Smooth muscle cell (in vitro differentiated cells): ENCODE measurements around the gene TMEM131. TPM values are rescaled to one million over a fixed set of nuclear protein-coding genes. Genes with fewer than 3 reads are reported as not detected.

ENCODE experiments used
- DNase-seq: peaks from one replicate; lab custom pipeline; 2025; ENCODE audit not compliant: unreplicated experiment; lab: John Stamatoyannopoulos, UW
- H2AFZ ChIP-seq: fragments of 200-600 bp; sonication (generic); 2 replicates; pipeline ENCODE4 v1.6.0; 2016; ENCODE audit warnings: antibody characterized with exemption, low read depth, mild to moderate bottlenecking
- H3F3A ChIP-seq: fragments of 200-600 bp; sonication (generic); 2 replicates; pipeline ENCODE4 v1.6.0; 2017; ENCODE audit warnings: antibody characterized with exemption, low read depth
- H3K27ac ChIP-seq: fragments of 200-600 bp; sonication (generic); 2 replicates; pipeline ENCODE4 v1.5.1; 2016; ENCODE audit warnings: low read depth, mild to moderate bottlenecking
- H3K27me3 ChIP-seq: fragments of 200-600 bp; sonication (generic); 2 replicates; pipeline ENCODE4 v1.6.1; 2016; ENCODE audit warnings: low read depth, mild to moderate bottlenecking
- H3K36me3 ChIP-seq: fragments of 200-600 bp; sonication (generic); 2 replicates; pipeline ENCODE4 v1.5.1; 2016; ENCODE audit warnings: low read depth
- H3K4me1 ChIP-seq: fragments of 200-600 bp; sonication (generic); 2 replicates; pipeline ENCODE4 v1.5.1; 2016; ENCODE audit warnings: low read depth
- H3K4me2 ChIP-seq: fragments of 200-600 bp; sonication (generic); 2 replicates; pipeline ENCODE4 v1.6.0; 2016; ENCODE audit warnings: mild to moderate bottlenecking
- H3K4me3 ChIP-seq: fragments of 200-600 bp; sonication (generic); 2 replicates; pipeline ENCODE4 v1.5.1; 2016; ENCODE audit warnings: mild to moderate bottlenecking
- H3K79me2 ChIP-seq: fragments of 200-600 bp; sonication (generic); 2 replicates; pipeline ENCODE4 v1.6.0; 2016; ENCODE audit warnings: low read depth, mild to moderate bottlenecking
- H3K9ac ChIP-seq: fragments of 200-600 bp; sonication (generic); 2 replicates; pipeline ENCODE4 v1.6.0; 2016; ENCODE audit warnings: low read depth
- H3K9me3 ChIP-seq: fragments of 200-600 bp; sonication (generic); replicated peaks from 2 replicates; pipeline ENCODE4 v1.5.1; 2016; ENCODE audit warnings: low read depth
- H4K20me1 ChIP-seq: fragments of 200-600 bp; sonication (generic); 2 replicates; pipeline ENCODE4 v1.6.0; 2016; ENCODE audit warnings: low read depth
- CTCF ChIP-seq: fragments of 200-600 bp; sonication (generic); IDR thresholded peaks from 2 replicates; pipeline ENCODE4 v1.5.1; 2017; ENCODE audit warnings: borderline replicate concordance, mild to moderate bottlenecking, antibody characterized with exemption; ENCODE audit not compliant: insufficient read depth, poor library complexity, severe bottlenecking
- WGBS: methylation state at CpG from one replicate; pipeline ENCODE4 v1.1.7; 2016; ENCODE audit warnings: low lambda C conversion rate; 5-methylcytosine and 5-hydroxymethylcytosine counted together
- polyA plus RNA-seq: library from polyadenylated mRNA; unstranded; fragments of >200 nt; fragmentation: Nextera tagmentation; extraction: Ambion mirVana; gene quantifications from 2 replicates; pipeline ENCODE4 v1.2.1, GENCODE V29; 2016
- total RNA-seq: library from RNA; depleted of rRNA; stranded (reverse); fragments of >200 nt; gene quantifications from 2 replicates; pipeline ENCODE4 v1.2.3, GENCODE V29; 2014

The TMEM131 gene
- total and polyA plus RNA-seq, 2 experiments from 2014 or later, result 16.7 to 32.3 TPM

GRCh38 chr2:97727296-97727695 lies 268.5 kb downstream of the TMEM131 start:
- DNase-seq, result no peak
- Histone ChIP-seq H4K20me1 (no peaks in the 10 kb centered on the region), H3K36me3 (no peaks in the 10 kb centered on the region), H3K9ac (no peak overlapping the region), H3K79me2 (no peaks in the 10 kb centered on the region), H3K4me2 (no peak overlapping the region), H3F3A (no peaks in the 10 kb centered on the region), H3K27ac (no peak overlapping the region), H3K27me3 (no peaks in the 10 kb centered on the region), H2AFZ (no peak overlapping the region), H3K4me1 (no peaks in the 10 kb centered on the region), H3K4me3 (no peak overlapping the region), H3K9me3 (no peaks in the 10 kb centered on the region)
- 95% methylated on average over 7 of the region's 7 CpGs for WGBS
- TF ChIP-seq CTCF, result no peak

- no peak overlapping the region for H3K4me3 ChIP-seq
- no peaks in the 10 kb centered on the region for H3K9me3 ChIP-seq
- no peaks in the 10 kb centered on the region for H3K4me1 ChIP-seq
- H2AFZ ChIP-seq, result no peak overlapping the region
- H3F3A ChIP-seq, result no peaks in the 10 kb centered on the region
- no peak for DNase-seq
- H4K20me1 ChIP-seq, result no peaks in the 10 kb centered on the region
- no peak overlapping the region for H3K4me2 ChIP-seq
- H3K36me3 ChIP-seq, result no peaks in the 10 kb centered on the region
- no peak for TF ChIP-seq CTCF
- no peaks in the 10 kb centered on the region for H3K27me3 ChIP-seq
- H3K79me2 ChIP-seq, result no peaks in the 10 kb centered on the region
- 86% methylated on average over 4 of the region's 4 CpGs for WGBS
- H3K9ac ChIP-seq, result no peak overlapping the region
- no peak overlapping the region for H3K27ac ChIP-seq
These were observed 269.3 kb downstream of the TMEM131 start for GRCh38 chr2:97726261-97727064.

- H3K79me2 ChIP-seq, result no peaks in the 10 kb centered on the region
These were observed 270.6 kb downstream of the TMEM131 start for GRCh38 chr2:97724946-97725688.

More at GRCh38 chr2:97724946-97725688, 270.6 kb downstream of the TMEM131 start:
- Histone ChIP-seq H3K9ac (no peak overlapping the region), H3F3A (no peaks in the 10 kb centered on the region), H4K20me1 (no peaks in the 10 kb centered on the region), H3K36me3 (no peaks in the 10 kb centered on the region), H3K4me1 (no peaks in the 10 kb centered on the region), H3K27ac (no peak overlapping the region), H3K27me3 (no peaks in the 10 kb centered on the region), H3K4me3 (no peak overlapping the region), H2AFZ (no peak overlapping the region), H3K9me3 (no peaks in the 10 kb centered on the region), H3K4me2 (no peak overlapping the region)
- no peak for TF ChIP-seq CTCF
- 94% methylated on average over 31 of the region's 31 CpGs for WGBS
- DNase-seq, result no peak
